OCI-LY3 (cell line): ENCODE data around the gene PHTF2.

Source experiments
- H2AFZ ChIP-seq: fragments of 200-600, 300-600 bp; shearing (Covaris generic); 2 replicates; pipeline ENCODE4 v1.6.0; 2014; ENCODE audit warnings: antibody characterized with exemption, low read depth, low read length
- H3K27ac ChIP-seq: fragments of 200-600, 300-600 bp; sonication (generic); 2 replicates; pipeline ENCODE4 v1.5.1; 2014; ENCODE audit warnings: mild to moderate bottlenecking, low read length, moderate library complexity, mixed read lengths
- H3K27me3 ChIP-seq: fragments of 200-600, 300-600 bp; sonication (generic); 2 replicates; pipeline ENCODE4 v1.6.1; 2014; ENCODE audit warnings: low read depth, low read length, mixed read lengths
- H3K36me3 ChIP-seq: fragments of 200-600, 300-600 bp; sonication (generic); replicated peaks from 2 replicates; pipeline ENCODE3; 2014; ENCODE audit warnings: low read depth, low read length, mixed read lengths
- H3K4me1 ChIP-seq: fragments of 300-600, 200-600 bp; sonication (generic); 2 replicates; pipeline ENCODE4 v1.6.1; 2014; ENCODE audit warnings: low read length, mixed read lengths
- H3K4me2 ChIP-seq: fragments of 200-600, 300-600 bp; sonication (generic); 2 replicates; pipeline ENCODE4 v1.6.1; 2014; ENCODE audit warnings: low read length, mixed read lengths
- H3K4me3 ChIP-seq: fragments of 300-600, 200-600 bp; sonication (generic); 2 replicates; pipeline ENCODE4 v1.5.1; 2014; ENCODE audit warnings: antibody characterized with exemption, mild to moderate bottlenecking, low read length, moderate library complexity
- H3K79me2 ChIP-seq: fragments of 300-600, 200-600 bp; shearing (Covaris generic); 2 replicates; pipeline ENCODE4 v1.6.1; 2014; ENCODE audit warnings: mild to moderate bottlenecking, low read length, mixed read lengths
- H3K9ac ChIP-seq: fragments of 300-600, 200-600 bp; shearing (Covaris generic); 2 replicates; pipeline ENCODE4 v1.6.0; 2014; ENCODE audit warnings: mild to moderate bottlenecking, low read length, moderate library complexity
- H3K9me3 ChIP-seq: fragments of 200-600, 300-600 bp; shearing (Covaris generic); 2 replicates; pipeline ENCODE4 v1.6.1; 2014; ENCODE audit warnings: low read length, mixed read lengths; ENCODE audit not compliant: insufficient read depth
- H4K20me1 ChIP-seq: fragments of 200-600, 300-600 bp; sonication (generic); 2 replicates; pipeline ENCODE4 v1.6.1; 2016; ENCODE audit warnings: low read length, mixed read lengths; ENCODE audit not compliant: insufficient read depth
- CTCF ChIP-seq: fragments of 200-600, 300-600 bp; sonication (generic); IDR thresholded peaks from 2 replicates; pipeline ENCODE4 v1.5.1; 2014; ENCODE audit warnings: antibody characterized with exemption, low read length, low read depth
- EZH2phosphoT487 ChIP-seq: fragments of 200-600 bp; shearing (Covaris generic); IDR thresholded peaks from 2 replicates; pipeline ENCODE4 v1.6.1; 2018; ENCODE audit warnings: antibody characterized with exemption, mixed run types, low read depth

The PHTF2 gene

GRCh38 chr7:77885155-77885554 lies 86.6 kb downstream of the PHTF2 start:
- no peaks in the 10 kb centered on the region for H3K36me3 ChIP-seq
- no peak overlapping the region for H3K4me3 ChIP-seq
- H3K27me3 ChIP-seq, result no peaks in the 10 kb centered on the region
- no peak overlapping the region for H3K4me2 ChIP-seq
- no peaks in the 10 kb centered on the region for H3K79me2 ChIP-seq
- no peak overlapping the region for H3K9ac ChIP-seq
- no peaks in the 10 kb centered on the region for H3K4me1 ChIP-seq
- H3K9me3 ChIP-seq, result no peaks in the 10 kb centered on the region
- H3K27ac ChIP-seq, result no peak overlapping the region
- H2AFZ ChIP-seq, result no peak overlapping the region
- TF ChIP-seq CTCF, result no peak
- TF ChIP-seq EZH2phosphoT487, result no peak
- H4K20me1 ChIP-seq, result no peaks in the 10 kb centered on the region

GRCh38 chr7:77887567-77887966 lies 89.0 kb downstream of the PHTF2 start:
- no peak overlapping the region for H3K4me2 ChIP-seq
- no peak overlapping the region for H3K9ac ChIP-seq
- no peak overlapping the region for H2AFZ ChIP-seq
- no peaks in the 10 kb centered on the region for H3K36me3 ChIP-seq
- no peak overlapping the region for H3K4me3 ChIP-seq
- no peaks in the 10 kb centered on the region for H3K4me1 ChIP-seq
- H4K20me1 ChIP-seq, result no peaks in the 10 kb centered on the region
- no peaks in the 10 kb centered on the region for H3K9me3 ChIP-seq
- H3K79me2 ChIP-seq, result no peaks in the 10 kb centered on the region
- H3K27ac ChIP-seq, result no peak overlapping the region
- TF ChIP-seq EZH2phosphoT487 (no peak), CTCF (no peak)
- H3K27me3 ChIP-seq, result no peaks in the 10 kb centered on the region

DNA sequence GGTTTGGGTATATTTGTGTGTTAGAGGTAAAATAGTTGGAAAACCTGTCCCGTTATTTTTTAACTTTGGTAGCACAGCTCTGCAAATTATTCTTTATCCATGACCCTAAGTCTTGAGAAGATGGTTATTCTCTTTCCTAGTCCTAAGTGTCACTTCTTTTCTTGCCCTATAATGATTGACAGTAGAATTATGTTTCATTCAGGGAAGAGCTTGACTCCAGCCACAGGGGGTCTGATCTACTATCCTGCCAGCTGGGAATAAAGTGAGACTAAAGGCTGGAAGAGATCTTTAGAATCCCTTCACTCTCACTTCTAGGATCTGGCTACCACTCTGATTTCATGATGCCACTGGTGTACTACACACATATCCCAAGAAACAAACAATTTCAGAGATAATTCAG lies 90.4 kb downstream of the PHTF2 start:
- no peak overlapping the region for H3K9ac ChIP-seq
- no peaks in the 10 kb centered on the region for H4K20me1 ChIP-seq
- H3K36me3 ChIP-seq, result no peaks in the 10 kb centered on the region
- no peak overlapping the region for H2AFZ ChIP-seq
- no peak overlapping the region for H3K27ac ChIP-seq
- TF ChIP-seq EZH2phosphoT487 (no peak), CTCF (no peak)
- no peaks in the 10 kb centered on the region for H3K27me3 ChIP-seq
- H3K4me2 ChIP-seq, result no peak overlapping the region
- no peaks in the 10 kb centered on the region for H3K79me2 ChIP-seq
- H3K4me3 ChIP-seq, result no peak overlapping the region
- H3K4me1 ChIP-seq, result no peaks in the 10 kb centered on the region
- no peaks in the 10 kb centered on the region for H3K9me3 ChIP-seq

- H3K27ac ChIP-seq, result no peak overlapping the region
- H3K9ac ChIP-seq, result no peak overlapping the region
- no peaks in the 10 kb centered on the region for H3K79me2 ChIP-seq
- H4K20me1 ChIP-seq, result no peaks in the 10 kb centered on the region
- H3K27me3 ChIP-seq, result no peaks in the 10 kb centered on the region
- H3K4me1 ChIP-seq, result 0 out of 2 replicates have a peak, but pooled peaks cover 3% of the 10 kb centered on the region
- no peaks in the 10 kb centered on the region for H3K36me3 ChIP-seq
- H3K4me3 ChIP-seq, result no peak overlapping the region
- H2AFZ ChIP-seq, result no peak overlapping the region
- no peaks in the 10 kb centered on the region for H3K9me3 ChIP-seq
- TF ChIP-seq EZH2phosphoT487, result no peak
- TF ChIP-seq CTCF, result no peak
- H3K4me2 ChIP-seq, result no peak overlapping the region
Measured at GRCh38 chr7:77893813-77894212, 95.2 kb downstream of the PHTF2 start.
